Measurements from ENCODE around the gene SYN1.
A peak's percentile ranks its signal among the peaks of the same experiment; 100 is the strongest.

The SYN1 gene

DNA sequence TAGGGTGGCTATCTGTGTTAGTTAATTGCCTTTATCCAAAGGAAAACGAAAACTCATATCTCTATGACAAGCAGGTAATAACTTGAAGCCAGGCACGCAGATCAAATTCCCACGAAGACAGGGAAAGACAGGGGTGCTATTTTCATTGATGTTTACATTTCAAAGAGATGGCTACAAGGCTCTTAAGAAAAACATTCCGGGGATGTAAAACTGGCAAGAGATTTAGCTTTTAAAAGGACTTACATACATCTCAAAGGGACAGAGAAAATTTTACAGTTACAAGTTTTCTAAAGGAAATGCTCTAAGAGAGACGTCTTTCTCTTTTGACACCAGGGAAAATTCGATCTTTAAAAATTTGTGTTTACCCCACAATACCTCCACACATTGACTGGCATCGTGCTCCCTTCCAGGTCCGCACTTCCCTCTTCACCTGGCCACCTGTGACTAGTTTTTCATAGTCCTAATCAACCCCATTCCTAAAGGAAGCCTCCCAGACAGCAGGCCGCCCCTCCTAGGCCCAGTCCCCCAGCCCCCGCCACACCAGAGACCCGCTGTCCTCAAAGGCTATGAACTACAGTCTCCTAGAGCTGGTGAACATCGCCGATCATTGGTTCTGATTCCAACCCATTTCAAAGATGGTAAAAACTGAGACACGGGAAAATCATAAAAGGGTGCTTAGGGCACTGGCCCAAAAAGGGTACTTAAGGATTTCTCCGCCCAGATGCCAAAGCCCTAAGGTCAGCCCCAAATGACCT, 59.3 kb downstream of the SYN1 start:
- H3K27ac ChIP-seq (ENCODE audit: low read length) = peak overlapping the region; percentile 36
- H3K9ac ChIP-seq (ENCODE audit: low read length) = peak overlapping the region; percentile 82
- H3K36me3 ChIP-seq (replicated peaks; ENCODE audit: low read depth, low read length) = peaks cover 21% of the 10 kb centered on the region
- H3K79me2 ChIP-seq (ENCODE audit: low read length) = peaks cover 38% of the 10 kb centered on the region
- TF ChIP-seq EZH2phosphoT487 (IDR thresholded peaks at IDR 0.05; ENCODE audit: low read depth) = no peak
- TF ChIP-seq, protein P1, sequence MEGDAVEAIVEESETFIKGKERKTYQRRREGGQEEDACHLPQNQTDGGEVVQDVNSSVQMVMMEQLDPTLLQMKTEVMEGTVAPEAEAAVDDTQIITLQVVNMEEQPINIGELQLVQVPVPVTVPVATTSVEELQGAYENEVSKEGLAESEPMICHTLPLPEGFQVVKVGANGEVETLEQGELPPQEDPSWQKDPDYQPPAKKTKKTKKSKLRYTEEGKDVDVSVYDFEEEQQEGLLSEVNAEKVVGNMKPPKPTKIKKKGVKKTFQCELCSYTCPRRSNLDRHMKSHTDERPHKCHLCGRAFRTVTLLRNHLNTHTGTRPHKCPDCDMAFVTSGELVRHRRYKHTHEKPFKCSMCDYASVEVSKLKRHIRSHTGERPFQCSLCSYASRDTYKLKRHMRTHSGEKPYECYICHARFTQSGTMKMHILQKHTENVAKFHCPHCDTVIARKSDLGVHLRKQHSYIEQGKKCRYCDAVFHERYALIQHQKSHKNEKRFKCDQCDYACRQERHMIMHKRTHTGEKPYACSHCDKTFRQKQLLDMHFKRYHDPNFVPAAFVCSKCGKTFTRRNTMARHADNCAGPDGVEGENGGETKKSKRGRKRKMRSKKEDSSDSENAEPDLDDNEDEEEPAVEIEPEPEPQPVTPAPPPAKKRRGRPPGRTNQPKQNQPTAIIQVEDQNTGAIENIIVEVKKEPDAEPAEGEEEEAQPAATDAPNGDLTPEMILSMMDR (IDR thresholded peaks at IDR 0.05; ENCODE audit: low read depth, low read length) = no peak
- peak overlapping the region; percentile 32; the same call in 1 of the 2 replicates for H2AFZ ChIP-seq (ENCODE audit: low read depth, low read length)
- H3K4me3 ChIP-seq (ENCODE audit: low read length) = peak overlapping the region; percentile 84
- H4K20me1 ChIP-seq (ENCODE audit: insufficient read depth, low read length) = 0 out of 2 replicates have a peak, but pooled peaks cover 4% of the 10 kb centered on the region
- H3K9me3 ChIP-seq (ENCODE audit: insufficient read depth, low read length) = no peaks in the 10 kb centered on the region
- H3K4me1 ChIP-seq (ENCODE audit: low read length) = peaks cover 39% of the 10 kb centered on the region
- peak overlapping the region; percentile 89 for H3K4me2 ChIP-seq (ENCODE audit: low read length)
- no peaks in the 10 kb centered on the region for H3K27me3 ChIP-seq (ENCODE audit: low read depth, low read length)

DNA sequence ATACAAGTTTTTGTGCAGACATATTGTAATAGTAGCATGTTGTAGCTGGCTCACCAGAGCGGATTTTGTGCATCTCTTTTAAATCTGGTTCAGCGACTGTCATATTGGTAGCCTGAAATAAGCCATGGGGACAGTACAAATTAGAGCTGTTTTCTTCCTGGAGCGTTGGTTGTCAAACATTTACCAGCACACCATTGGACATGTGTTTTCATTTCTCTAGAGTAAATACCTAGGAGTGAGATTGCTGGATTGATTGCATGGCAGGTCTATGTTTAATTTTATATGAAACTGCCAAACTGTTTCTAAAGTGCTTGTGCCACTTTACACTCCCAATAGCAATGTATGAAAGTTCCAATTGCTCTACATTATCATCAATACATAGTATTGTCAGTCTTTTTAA, 61.2 kb downstream of the SYN1 start:
- H3K9me3 ChIP-seq (ENCODE audit: insufficient read depth, low read length) = no peaks in the 10 kb centered on the region
- peaks cover 7% of the 10 kb centered on the region for H3K36me3 ChIP-seq (replicated peaks; ENCODE audit: low read depth, low read length)
- no peak for TF ChIP-seq EZH2phosphoT487 (IDR thresholded peaks at IDR 0.05; ENCODE audit: low read depth)
- TF ChIP-seq, protein P1 (IDR thresholded peaks at IDR 0.05; ENCODE audit: low read depth, low read length) = no peak

DNA sequence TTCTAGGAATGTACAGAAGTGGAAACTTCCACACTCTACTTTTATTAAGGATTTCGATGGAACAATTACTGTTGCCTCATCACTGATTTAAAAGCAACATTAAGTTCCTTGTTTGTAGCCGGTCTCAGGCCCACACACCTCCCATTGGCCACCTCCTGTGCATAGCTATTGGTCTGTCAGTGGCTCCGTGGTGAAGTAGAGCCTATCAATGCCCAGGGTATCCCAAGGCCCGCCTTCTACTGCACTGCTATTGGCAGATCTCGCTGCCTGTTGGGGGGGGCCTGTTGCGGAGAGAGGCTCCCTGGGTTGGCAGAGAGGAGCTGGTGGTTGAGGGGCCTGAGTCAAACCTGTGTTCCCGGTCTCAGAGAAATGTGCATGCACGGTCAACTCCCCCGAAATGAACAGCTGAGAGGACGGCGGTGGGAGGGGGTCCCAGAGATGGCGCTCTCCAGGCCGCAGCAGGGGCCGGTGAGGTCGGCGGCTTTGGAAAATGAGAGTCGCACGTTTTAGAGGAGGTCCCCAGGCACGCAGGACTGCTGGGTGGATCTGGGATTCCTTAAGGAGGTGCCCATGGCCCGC, 63.5 kb downstream of the SYN1 start:
- Histone ChIP-seq H3K27ac (ENCODE audit: low read length) (peak overlapping the region; percentile 42; the same call in 1 of the 2 replicates), H2AFZ (ENCODE audit: low read depth, low read length) (peak overlapping the region; percentile 49; the same call in 1 of the 2 replicates)

More for the DNA sequence above, 61.2 kb downstream of the SYN1 start:
- H3K4me3 ChIP-seq (ENCODE audit: low read length) = no peak overlapping the region
- 0 out of 2 replicates have a peak, but pooled peaks cover 4% of the 10 kb centered on the region for H4K20me1 ChIP-seq (ENCODE audit: insufficient read depth, low read length)
- H3K4me1 ChIP-seq (ENCODE audit: low read length) = peaks cover 22% of the 10 kb centered on the region
- H3K4me2 ChIP-seq (ENCODE audit: low read length) = no peak overlapping the region
- no peak overlapping the region for H3K27ac ChIP-seq (ENCODE audit: low read length)
- H2AFZ ChIP-seq (ENCODE audit: low read depth, low read length) = no peak overlapping the region
- no peaks in the 10 kb centered on the region for H3K27me3 ChIP-seq (ENCODE audit: low read depth, low read length)
- peaks cover 24% of the 10 kb centered on the region for H3K79me2 ChIP-seq (ENCODE audit: low read length)
- no peak overlapping the region for H3K9ac ChIP-seq (ENCODE audit: low read length)

More for the DNA sequence above, 63.5 kb downstream of the SYN1 start:
- Histone ChIP-seq H3K9me3 (ENCODE audit: insufficient read depth, low read length) (no peaks in the 10 kb centered on the region), H3K27me3 (ENCODE audit: low read depth, low read length) (no peaks in the 10 kb centered on the region), H3K4me1 (ENCODE audit: low read length) (peaks cover 10% of the 10 kb centered on the region), H3K36me3 (replicated peaks; ENCODE audit: low read depth, low read length) (no peaks in the 10 kb centered on the region), H3K9ac (ENCODE audit: low read length) (peak overlapping the region; percentile 75), H3K79me2 (ENCODE audit: low read length) (0 out of 2 replicates have a peak, but pooled peaks cover 4% of the 10 kb centered on the region), H3K4me3 (ENCODE audit: low read length) (peak overlapping the region; percentile 87), H3K4me2 (ENCODE audit: low read length) (peak overlapping the region; percentile 77), H4K20me1 (ENCODE audit: insufficient read depth, low read length) (no peaks in the 10 kb centered on the region)
- TF ChIP-seq, protein P1 (IDR thresholded peaks at IDR 0.05; ENCODE audit: low read depth, low read length) = no peak
- no peak for TF ChIP-seq EZH2phosphoT487 (IDR thresholded peaks at IDR 0.05; ENCODE audit: low read depth)
